ENCODE data around the gene PIP5KL1. TPM values are rescaled to one million over a fixed set of nuclear protein-coding genes. Genes with fewer than 3 reads are reported as not detected.

Gene PIP5KL1
- total RNA-seq, 6 donors from 2014 or later = 4.1 to 38.8 (median 10.0) TPM

- Histone ChIP-seq H3K36me3 (peaks cover 5 to 30% (median 22%) of the 10 kb centered on the region in 4 donors), H3K27me3 (no peaks in the 10 kb centered on the region), H3K4me1 (peaks cover 45 to 56% (median 51%) of the 10 kb centered on the region in 4 donors), H3K4me3 (peak overlapping the region in 3 of 4 donors; percentile 54 to 71 (median 70)), H3K9me3 (no peaks in the 10 kb centered on the region), H3K27ac (peak overlapping the region; percentile 73 to 88 (median 82))
- ATAC-seq (ENCODE audit: low FRiP score in 2 of 2) (peak in 1 of 2 donors; percentile 34), DNase-seq (no peak)
- no peak for TF ChIP-seq EP300 (IDR thresholded peaks at IDR 0.05)
- no peak for TF ChIP-seq POLR2AphosphoS5 (IDR thresholded peaks at IDR 0.05)
- no peak for TF ChIP-seq POLR2A (IDR thresholded peaks at IDR 0.05)
- TF ChIP-seq, protein P1, sequence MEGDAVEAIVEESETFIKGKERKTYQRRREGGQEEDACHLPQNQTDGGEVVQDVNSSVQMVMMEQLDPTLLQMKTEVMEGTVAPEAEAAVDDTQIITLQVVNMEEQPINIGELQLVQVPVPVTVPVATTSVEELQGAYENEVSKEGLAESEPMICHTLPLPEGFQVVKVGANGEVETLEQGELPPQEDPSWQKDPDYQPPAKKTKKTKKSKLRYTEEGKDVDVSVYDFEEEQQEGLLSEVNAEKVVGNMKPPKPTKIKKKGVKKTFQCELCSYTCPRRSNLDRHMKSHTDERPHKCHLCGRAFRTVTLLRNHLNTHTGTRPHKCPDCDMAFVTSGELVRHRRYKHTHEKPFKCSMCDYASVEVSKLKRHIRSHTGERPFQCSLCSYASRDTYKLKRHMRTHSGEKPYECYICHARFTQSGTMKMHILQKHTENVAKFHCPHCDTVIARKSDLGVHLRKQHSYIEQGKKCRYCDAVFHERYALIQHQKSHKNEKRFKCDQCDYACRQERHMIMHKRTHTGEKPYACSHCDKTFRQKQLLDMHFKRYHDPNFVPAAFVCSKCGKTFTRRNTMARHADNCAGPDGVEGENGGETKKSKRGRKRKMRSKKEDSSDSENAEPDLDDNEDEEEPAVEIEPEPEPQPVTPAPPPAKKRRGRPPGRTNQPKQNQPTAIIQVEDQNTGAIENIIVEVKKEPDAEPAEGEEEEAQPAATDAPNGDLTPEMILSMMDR (IDR thresholded peaks at IDR 0.05) = no peak
- WGBS, 2 donors = 80 to 81% methylated on average over 10 of the region's 10 CpGs
Measured at GRCh38 chr9:127875306-127875966, 55.1 kb downstream of the PIP5KL1 start.

GRCh38 chr9:127874301-127875221 is 56.0 kb downstream of the PIP5KL1 start:
- H3K4me3 ChIP-seq = peak overlapping the region in 3 of 4 donors; percentile 54 to 71 (median 70)
- WGBS, 2 donors = 60 to 67% methylated on average over 7 to 19 of the region's 19 CpGs

DNA sequence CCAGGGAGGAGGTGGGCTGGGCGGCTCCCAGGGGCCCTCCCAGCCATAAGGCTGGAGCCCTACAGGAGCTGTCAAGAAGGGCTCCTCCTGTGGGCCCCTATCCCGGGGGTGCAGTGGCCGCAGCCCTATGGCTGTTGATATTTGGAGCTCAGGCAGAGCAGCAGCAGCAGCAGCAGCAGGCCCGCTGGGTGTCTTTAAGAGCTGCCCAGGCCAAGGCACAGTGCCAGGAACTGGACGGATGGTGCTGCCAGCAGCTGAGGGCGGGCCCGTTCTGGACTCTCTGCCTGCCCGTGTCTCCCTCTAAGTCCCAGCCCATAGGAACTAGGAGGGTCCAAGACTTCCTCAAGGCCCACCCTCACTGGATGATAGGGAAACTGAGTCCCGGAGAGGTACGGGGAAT is 56.7 kb downstream of the PIP5KL1 start:
- H3K9me3 ChIP-seq = no peaks in the 10 kb centered on the region
- ATAC-seq (ENCODE audit: low FRiP score in 2 of 2) (no peak), DNase-seq (peak; percentile 81 to 86)
- peaks cover 52 to 65% (median 59%) of the 10 kb centered on the region in 4 donors for H3K4me1 ChIP-seq
- TF ChIP-seq POLR2AphosphoS5 (IDR thresholded peaks at IDR 0.05) = no peak
- TF ChIP-seq, protein P1 (IDR thresholded peaks at IDR 0.05) = no peak
- TF ChIP-seq POLR2A (IDR thresholded peaks at IDR 0.05) = no peak
- TF ChIP-seq EP300 (IDR thresholded peaks at IDR 0.05) = no peak
- H3K36me3 ChIP-seq = peaks cover 5 to 35% (median 25%) of the 10 kb centered on the region in 4 donors
- WGBS, 2 donors = 60% methylated on average over 10 of the region's 10 CpGs; no CpG with 5 or more reads in 1 of the 2 donors
- H3K4me3 ChIP-seq = peak overlapping the region in 2 of 4 donors; percentile 70 to 71
- no peaks in the 10 kb centered on the region for H3K27me3 ChIP-seq
- peak overlapping the region; percentile 11 to 88 (median 62) for H3K27ac ChIP-seq

More at GRCh38 chr9:127874301-127875221, 56.0 kb downstream of the PIP5KL1 start:
- H3K36me3 ChIP-seq = peaks cover 5 to 35% (median 23%) of the 10 kb centered on the region in 4 donors
- H3K27me3 ChIP-seq = no peaks in the 10 kb centered on the region
- DNase-seq (no peak), ATAC-seq (ENCODE audit: low FRiP score in 2 of 2) (no peak)
- H3K4me1 ChIP-seq = peaks cover 49 to 59% (median 53%) of the 10 kb centered on the region in 4 donors
- H3K27ac ChIP-seq = peak overlapping the region; percentile 11 to 88 (median 82)
- TF ChIP-seq, protein P1 (IDR thresholded peaks at IDR 0.05) = no peak
- TF ChIP-seq POLR2AphosphoS5 (IDR thresholded peaks at IDR 0.05) (no peak), EP300 (IDR thresholded peaks at IDR 0.05) (no peak), POLR2A (IDR thresholded peaks at IDR 0.05) (no peak)
- H3K9me3 ChIP-seq = no peaks in the 10 kb centered on the region

- TF ChIP-seq, protein P1 (IDR thresholded peaks at IDR 0.05) = no peak
- TF ChIP-seq POLR2AphosphoS5 (IDR thresholded peaks at IDR 0.05) (no peak), POLR2A (IDR thresholded peaks at IDR 0.05) (no peak), EP300 (IDR thresholded peaks at IDR 0.05) (no peak)
- H3K27ac ChIP-seq = peak overlapping the region in 3 of 4 donors; percentile 40 to 88 (median 85)
- DNase-seq = peak in 1 of 2 donors; percentile 77
Measured at GRCh38 chr9:127873223-127873691, 57.3 kb downstream of the PIP5KL1 start.

More at GRCh38 chr9:127873223-127873691, 57.3 kb downstream of the PIP5KL1 start:
- WGBS, 2 donors = 75 to 80% methylated on average over 15 to 19 of the region's 19 CpGs
- Histone ChIP-seq H3K4me1 (peaks cover 47 to 66% (median 61%) of the 10 kb centered on the region in 4 donors), H3K36me3 (peaks cover 5 to 41% (median 28%) of the 10 kb centered on the region in 4 donors), H3K9me3 (no peaks in the 10 kb centered on the region), H3K4me3 (no peak overlapping the region), H3K27me3 (no peaks in the 10 kb centered on the region)
- no peak for ATAC-seq (ENCODE audit: low FRiP score in 2 of 2)
